ENCODE data around the gene TGFB1.

TGFB1 gene

DNA sequence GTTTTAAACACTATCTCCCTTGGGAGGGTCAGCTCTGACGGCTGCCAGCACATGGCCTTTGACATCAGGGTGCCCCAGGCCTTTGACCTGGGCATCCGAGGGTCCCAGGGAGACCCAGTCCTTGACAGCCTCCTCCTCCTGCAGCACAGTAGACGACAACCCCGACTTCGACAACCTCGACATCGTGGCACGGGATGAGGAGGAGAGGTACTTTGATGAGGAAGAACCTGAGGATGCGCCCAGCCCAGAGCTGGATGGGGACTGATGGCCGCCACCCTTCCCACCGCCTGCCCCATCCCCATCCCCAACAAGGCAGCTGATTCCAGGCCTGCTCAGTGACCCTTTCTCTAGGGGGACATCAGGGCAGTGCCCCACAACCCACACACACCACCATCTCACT is 31.3 kb downstream of the TGFB1 start:
- H3K4me3 ChIP-seq (ENCODE audit: low read depth, low read length), result no peak overlapping the region
- no peak for DNase-seq (ENCODE audit: low read depth)
- TF ChIP-seq, protein P1, sequence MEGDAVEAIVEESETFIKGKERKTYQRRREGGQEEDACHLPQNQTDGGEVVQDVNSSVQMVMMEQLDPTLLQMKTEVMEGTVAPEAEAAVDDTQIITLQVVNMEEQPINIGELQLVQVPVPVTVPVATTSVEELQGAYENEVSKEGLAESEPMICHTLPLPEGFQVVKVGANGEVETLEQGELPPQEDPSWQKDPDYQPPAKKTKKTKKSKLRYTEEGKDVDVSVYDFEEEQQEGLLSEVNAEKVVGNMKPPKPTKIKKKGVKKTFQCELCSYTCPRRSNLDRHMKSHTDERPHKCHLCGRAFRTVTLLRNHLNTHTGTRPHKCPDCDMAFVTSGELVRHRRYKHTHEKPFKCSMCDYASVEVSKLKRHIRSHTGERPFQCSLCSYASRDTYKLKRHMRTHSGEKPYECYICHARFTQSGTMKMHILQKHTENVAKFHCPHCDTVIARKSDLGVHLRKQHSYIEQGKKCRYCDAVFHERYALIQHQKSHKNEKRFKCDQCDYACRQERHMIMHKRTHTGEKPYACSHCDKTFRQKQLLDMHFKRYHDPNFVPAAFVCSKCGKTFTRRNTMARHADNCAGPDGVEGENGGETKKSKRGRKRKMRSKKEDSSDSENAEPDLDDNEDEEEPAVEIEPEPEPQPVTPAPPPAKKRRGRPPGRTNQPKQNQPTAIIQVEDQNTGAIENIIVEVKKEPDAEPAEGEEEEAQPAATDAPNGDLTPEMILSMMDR (IDR thresholded peaks at IDR 0.05; ENCODE audit: low read depth, low read length, missing control alignments), result no peak

DNA sequence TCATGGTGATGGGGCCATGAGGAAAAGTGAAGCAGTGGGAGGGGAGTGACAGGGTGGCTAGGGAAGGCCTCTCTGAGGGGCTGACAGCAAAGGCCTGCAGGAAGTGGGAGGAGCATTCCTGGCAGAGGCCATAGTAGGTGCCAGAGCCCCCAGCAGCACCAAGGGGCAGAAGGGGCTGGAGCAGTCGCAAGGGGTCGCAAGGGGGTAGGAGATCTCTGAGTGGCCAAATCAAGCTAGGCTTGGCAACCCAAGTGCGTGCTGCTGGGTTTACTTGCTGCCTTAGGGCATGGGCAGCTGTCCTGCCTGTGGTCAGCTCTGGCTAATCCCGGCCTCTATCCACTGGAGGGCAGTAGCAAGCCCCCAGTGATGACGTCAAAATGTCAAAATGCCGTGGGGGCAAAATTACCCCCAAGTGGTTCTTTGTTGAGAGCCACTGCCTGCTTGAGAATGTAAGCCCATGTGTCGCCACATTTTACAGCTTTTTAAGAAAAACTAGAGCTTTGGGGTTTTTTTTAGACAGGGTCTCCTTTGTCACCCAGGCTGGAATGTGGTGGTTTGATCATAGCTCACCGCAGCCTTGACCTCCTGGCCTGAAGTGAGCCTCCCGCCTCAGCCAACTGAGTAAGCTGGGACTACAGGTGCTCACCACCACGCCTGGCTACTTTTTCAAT is 32.0 kb downstream of the TGFB1 start:
- no peak overlapping the region for H3K4me3 ChIP-seq (ENCODE audit: low read depth, low read length)
- TF ChIP-seq, protein P1 (IDR thresholded peaks at IDR 0.05; ENCODE audit: low read depth, low read length, missing control alignments), result peak; percentile 61
- DNase-seq (ENCODE audit: low read depth), result no peak

DNA sequence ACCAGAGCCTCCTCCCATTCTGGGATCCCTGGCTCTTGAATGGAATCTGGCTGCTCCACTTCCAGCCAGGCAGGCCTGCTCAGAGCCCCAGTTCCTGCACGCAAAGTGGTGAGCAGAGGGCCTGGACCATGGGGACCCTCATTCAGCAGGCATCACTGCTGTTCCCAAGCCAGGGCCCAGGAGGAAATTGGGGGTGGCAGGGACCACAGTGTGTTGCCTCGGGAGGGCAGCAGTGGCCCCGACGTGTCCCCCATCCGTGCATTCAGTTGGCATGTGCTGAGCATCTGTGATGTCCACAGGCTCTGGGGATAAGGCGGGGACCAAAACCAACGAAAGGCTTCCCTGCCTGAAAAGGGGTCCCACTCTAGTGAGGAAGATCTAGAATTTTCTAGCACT is 32.5 kb downstream of the TGFB1 start:
- DNase-seq (ENCODE audit: low read depth), result no peak
- TF ChIP-seq, protein P1 (IDR thresholded peaks at IDR 0.05; ENCODE audit: low read depth, low read length, missing control alignments), result no peak
- no peak overlapping the region for H3K4me3 ChIP-seq (ENCODE audit: low read depth, low read length)

DNA sequence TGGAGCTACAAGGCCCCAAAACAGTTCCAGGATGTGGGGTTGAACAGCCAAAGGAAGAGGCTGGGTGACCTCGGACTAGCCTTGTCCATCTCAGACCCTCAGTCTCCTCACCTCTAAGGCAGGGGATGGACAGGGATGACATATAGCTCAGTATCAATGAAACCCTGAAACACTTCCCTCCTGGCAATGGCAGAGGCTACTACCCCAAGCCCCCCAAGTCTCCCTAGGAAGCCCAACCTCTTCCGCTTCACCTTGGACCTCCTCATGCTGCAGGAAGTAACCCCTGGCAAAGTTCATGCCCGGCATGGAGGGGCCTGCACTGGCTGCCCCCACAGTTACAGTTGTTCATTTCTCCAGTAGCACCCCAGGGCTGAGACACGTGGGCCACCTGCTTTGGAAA is 33.2 kb downstream of the TGFB1 start:
- no peak overlapping the region for H3K4me3 ChIP-seq (ENCODE audit: low read depth, low read length)
- TF ChIP-seq, protein P1 (IDR thresholded peaks at IDR 0.05; ENCODE audit: low read depth, low read length, missing control alignments), result no peak

DNA sequence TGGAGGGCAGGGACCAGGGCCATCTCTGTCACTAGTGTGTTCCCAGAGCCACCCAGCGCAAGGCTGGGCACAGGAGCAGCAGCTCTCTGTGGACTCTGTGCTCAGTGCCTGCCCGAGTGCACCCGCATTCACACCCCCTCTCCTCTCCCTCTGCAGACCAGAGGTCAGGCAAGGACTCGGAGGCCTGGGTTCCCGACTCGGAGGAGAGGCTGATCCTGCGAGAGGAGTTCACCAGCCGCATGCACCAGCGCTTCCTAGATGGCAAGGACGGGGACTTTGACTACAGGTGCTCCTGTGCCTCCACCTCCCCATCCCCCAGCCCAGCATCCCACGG is 33.6 kb downstream of the TGFB1 start:
- H3K4me3 ChIP-seq (ENCODE audit: low read depth, low read length), result no peak overlapping the region
- TF ChIP-seq, protein P1 (IDR thresholded peaks at IDR 0.05; ENCODE audit: low read depth, low read length, missing control alignments), result no peak
- no peak for DNase-seq (ENCODE audit: low read depth)

More for the DNA sequence above, 33.2 kb downstream of the TGFB1 start:
- DNase-seq (ENCODE audit: low read depth), result no peak

DNA sequence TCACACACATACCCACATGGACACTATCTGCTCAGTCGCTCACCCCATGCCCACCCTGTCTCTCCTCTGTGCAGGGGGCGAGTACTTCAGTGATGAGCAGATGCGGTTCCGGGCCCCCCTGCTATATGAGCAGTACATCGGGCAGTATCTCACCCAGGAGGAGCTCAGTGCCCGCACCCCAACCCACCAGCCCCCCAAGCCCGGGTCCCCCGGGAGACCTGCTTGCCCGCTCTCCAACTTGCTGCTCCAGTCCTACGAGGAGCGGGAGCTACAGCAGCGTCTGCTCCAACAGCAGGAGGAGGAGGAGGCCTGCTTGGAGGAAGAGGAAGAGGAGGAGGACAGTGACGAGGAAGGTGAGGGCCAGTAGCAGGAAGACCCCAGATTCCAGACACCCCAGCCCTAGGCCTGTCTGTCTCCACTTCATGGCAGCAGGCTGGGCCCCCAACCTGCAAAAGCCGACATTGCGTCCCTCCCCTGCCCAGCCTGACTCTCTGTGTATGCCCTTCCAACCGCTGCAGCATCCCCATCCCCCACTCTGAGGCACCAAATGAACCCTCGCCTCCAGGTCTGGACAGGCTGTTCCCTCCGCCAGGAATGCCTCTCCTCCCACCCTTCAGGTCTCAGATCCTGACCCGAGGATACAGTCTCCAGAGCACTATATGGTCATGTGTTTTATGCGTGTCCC is 34.1 kb downstream of the TGFB1 start:
- H3K4me3 ChIP-seq (ENCODE audit: low read depth, low read length), result no peak overlapping the region
- TF ChIP-seq, protein P1 (IDR thresholded peaks at IDR 0.05; ENCODE audit: low read depth, low read length, missing control alignments), result no peak
- no peak for DNase-seq (ENCODE audit: low read depth)
